Muscle of back (tissue), 11 donors: Measurements from ENCODE around the gene PPP1R9B. TPM values are rescaled to one million over a fixed set of nuclear protein-coding genes. Genes with fewer than 3 reads are reported as not detected.

Source experiments
- DNase-seq, 3 donors: peaks; one replicate each; pipeline versions ENCODE4 v3.0.0 to v3.0.0-alpha.2; 2013
- polyA plus RNA-seq, 10 donors: library from polyadenylated mRNA; unstranded; fragments of 120-200 nt; gene quantifications; one replicate each; pipeline ENCODE4 v1.2.1, GENCODE V29; 2013; ENCODE audit not compliant: insufficient read length in 10 of 10

Gene PPP1R9B
- polyA plus RNA-seq, 10 donors, result 32.0 to 56.5 (median 40.3) TPM

GRCh38 chr17:50188921-50189549, 38.6 kb upstream of the PPP1R9B start:
- peak in 1 of 3 donors; percentile 91 for DNase-seq

- peak in 1 of 3 donors; percentile 92 for DNase-seq
These were observed 38.0 kb upstream of the PPP1R9B start for GRCh38 chr17:50188531-50188920.

GRCh38 chr17:50187751-50188530, 37.5 kb upstream of the PPP1R9B start:
- peak in 1 of 3 donors; percentile 75 for DNase-seq

- DNase-seq, result no peak
These were observed 36.9 kb upstream of the PPP1R9B start for GRCh38 chr17:50187394-50187725.

GRCh38 chr17:50186661-50187393, 36.4 kb upstream of the PPP1R9B start:
- DNase-seq, result peak in 2 of 3 donors; percentile 83 to 92

- peak in 1 of 3 donors; percentile 72 for DNase-seq
These were observed 35.4 kb upstream of the PPP1R9B start for GRCh38 chr17:50185631-50186471.

- peak in 1 of 3 donors; percentile 78 for DNase-seq
These were observed 34.3 kb upstream of the PPP1R9B start for GRCh38 chr17:50184611-50185398.

- DNase-seq, result peak in 1 of 3 donors; percentile 78
These were observed 33.6 kb upstream of the PPP1R9B start for GRCh38 chr17:50184064-50184463.

- peak in 1 of 3 donors; percentile 83 for DNase-seq
These were observed 33.0 kb upstream of the PPP1R9B start for GRCh38 chr17:50183421-50183994.

GRCh38 chr17:50182783-50183420, 32.4 kb upstream of the PPP1R9B start:
- peak in 1 of 3 donors; percentile 73 for DNase-seq

GRCh38 chr17:50181591-50182560, 31.4 kb upstream of the PPP1R9B start:
- peak in 1 of 3 donors; percentile 83 for DNase-seq

GRCh38 chr17:50181144-50181543, 30.7 kb upstream of the PPP1R9B start:
- no peak for DNase-seq

- no peak for DNase-seq
These were observed 30.1 kb upstream of the PPP1R9B start for GRCh38 chr17:50180620-50181019.

- no peak for DNase-seq
These were observed 29.6 kb upstream of the PPP1R9B start for GRCh38 chr17:50180111-50180510.

- peak; percentile 79 to 89 (median 80) for DNase-seq
These were observed 27.7 kb upstream of the PPP1R9B start for GRCh38 chr17:50177983-50178834.

GRCh38 chr17:50177476-50177875, 27.0 kb upstream of the PPP1R9B start:
- no peak for DNase-seq

GRCh38 chr17:50176559-50177357, 26.3 kb upstream of the PPP1R9B start:
- no peak for DNase-seq
